ENCODE data around the gene KCNJ12. TPM values are rescaled to one million over a fixed set of nuclear protein-coding genes. Genes with fewer than 3 reads are reported as not detected.
A peak's percentile ranks its signal among the peaks of the same experiment; 100 is the strongest.

KCNJ12 gene
- total and polyA plus RNA-seq, 3 donors from 2014 or later, result 2.4 to 5.4 (median 2.8) TPM

GRCh38 chr17:21460358-21460757 is 84.2 kb downstream of the KCNJ12 start:
- no peak for TF ChIP-seq POLR2A (IDR thresholded peaks at IDR 0.05)
- no peak for TF ChIP-seq CTCF (IDR thresholded peaks at IDR 0.05)
- Histone ChIP-seq H3K4me1 (peaks cover 10% of the 10 kb centered on the region), H3K4me3 (no peak overlapping the region), H3K36me3 (ENCODE audit: low read depth, missing control alignments) (no peaks in the 10 kb centered on the region), H3K27ac (no peak overlapping the region), H3K27me3 (no peaks in the 10 kb centered on the region), H3K9me3 (no peaks in the 10 kb centered on the region)
- no peak for DNase-seq
- intact Hi-C loops (cut with DNase I; ENCODE audit: low total_unique reads), result no loop called here
- WGBS, 2 donors, result 55 to 59% methylated on average over 6 of the region's 6 CpGs

GRCh38 chr17:21462237-21462636 is 86.1 kb downstream of the KCNJ12 start:
- H3K4me1 ChIP-seq, result peaks cover 10% of the 10 kb centered on the region
- TF ChIP-seq POLR2A (IDR thresholded peaks at IDR 0.05) (no peak), CTCF (IDR thresholded peaks at IDR 0.05) (no peak)
- no peaks in the 10 kb centered on the region for H3K9me3 ChIP-seq
- no peak for DNase-seq
- H3K27ac ChIP-seq, result no peak overlapping the region
- no peaks in the 10 kb centered on the region for H3K27me3 ChIP-seq
- no peaks in the 10 kb centered on the region for H3K36me3 ChIP-seq (ENCODE audit: low read depth, missing control alignments)
- no peak overlapping the region for H3K4me3 ChIP-seq
- whole genome bisulfite sequencing, 2 donors, result 86 to 93% methylated on average over 8 of the region's 8 CpGs
- intact Hi-C loops (cut with DNase I; ENCODE audit: low total_unique reads), result no loop called here

GRCh38 chr17:21463204-21463661 is 87.1 kb downstream of the KCNJ12 start:
- intact Hi-C loops (cut with DNase I; ENCODE audit: low total_unique reads), result no loop called here
- H3K4me3 ChIP-seq, result no peak overlapping the region
- WGBS, 2 donors, result 44 to 49% methylated on average over 10 to 11 of the region's 11 CpGs

GRCh38 chr17:21463779-21464407 is 87.7 kb downstream of the KCNJ12 start:
- peak overlapping the region; percentile 13 to 43 for H3K4me3 ChIP-seq
- TF ChIP-seq POLR2A (IDR thresholded peaks at IDR 0.05) (no peak), CTCF (IDR thresholded peaks at IDR 0.05) (no peak)
- intact Hi-C loops (cut with DNase I; ENCODE audit: low total_unique reads), result no loop called here
- no peaks in the 10 kb centered on the region for H3K36me3 ChIP-seq (ENCODE audit: low read depth, missing control alignments)
- peaks cover 10% of the 10 kb centered on the region for H3K4me1 ChIP-seq
- DNase-seq, result peak; percentile 22
- H3K27me3 ChIP-seq, result no peaks in the 10 kb centered on the region
- no peak overlapping the region for H3K27ac ChIP-seq
- no peaks in the 10 kb centered on the region for H3K9me3 ChIP-seq
- 5 to 8% methylated on average over 16 to 48 of the region's 48 CpGs for WGBS, 2 donors

More at GRCh38 chr17:21463204-21463661, 87.1 kb downstream of the KCNJ12 start:
- Histone ChIP-seq H3K36me3 (ENCODE audit: low read depth, missing control alignments) (no peaks in the 10 kb centered on the region), H3K27ac (no peak overlapping the region), H3K9me3 (no peaks in the 10 kb centered on the region), H3K4me1 (peaks cover 10% of the 10 kb centered on the region), H3K27me3 (no peaks in the 10 kb centered on the region)
- TF ChIP-seq CTCF (IDR thresholded peaks at IDR 0.05), result no peak
- no peak for DNase-seq

- 41 to 64% methylated on average over 7 to 12 of the region's 12 CpGs for WGBS, 2 donors
- no peaks in the 10 kb centered on the region for H3K27me3 ChIP-seq
- no peaks in the 10 kb centered on the region for H3K9me3 ChIP-seq
- no peak overlapping the region for H3K4me3 ChIP-seq
- intact Hi-C loops (cut with DNase I; ENCODE audit: low total_unique reads), result no loop called here
- H3K36me3 ChIP-seq (ENCODE audit: low read depth, missing control alignments), result no peaks in the 10 kb centered on the region
- no peak for DNase-seq
- H3K27ac ChIP-seq, result no peak overlapping the region
- peaks cover 10% of the 10 kb centered on the region for H3K4me1 ChIP-seq
- no peak for TF ChIP-seq CTCF (IDR thresholded peaks at IDR 0.05)
- no peak for TF ChIP-seq POLR2A (IDR thresholded peaks at IDR 0.05)
These were observed 88.5 kb downstream of the KCNJ12 start for GRCh38 chr17:21464611-21465021.
